ENCODE results near the gene HOXC10. TPM values are rescaled to one million over a fixed set of nuclear protein-coding genes. Genes with fewer than 3 reads are reported as not detected.

The HOXC10 gene
- total RNA-seq, 1 experiment from 2014 or later, result 3.8 TPM

GRCh38 chr12:54010053-54010971, 25.4 kb downstream of the HOXC10 start:
- Histone ChIP-seq H3K36me3 (ENCODE audit: control insufficient read depth in 1 of 2, insufficient read depth in 2 of 2, low read length in 2 of 2) (no peaks in the 10 kb centered on the region), H3K4me3 (replicated peaks in 1 of 2; ENCODE audit: low read depth in 1 of 2, low read length in 2 of 2) (no peak overlapping the region), H3K9me2 (ENCODE audit: insufficient read depth) (no peaks in the 10 kb centered on the region), H3K9ac (ENCODE audit: low read length) (no peak overlapping the region), H3K9me3 (ENCODE audit: control insufficient read depth in 1 of 2, insufficient read depth in 1 of 2, low read depth in 1 of 2, low read length in 2 of 2) (no peaks in the 10 kb centered on the region), H2AFZ (ENCODE audit: low read depth, low read length, poor library complexity, severe bottlenecking) (no peak overlapping the region), H3K27ac (ENCODE audit: low read depth, low read length) (no peak overlapping the region), H3K27me3 (ENCODE audit: insufficient read depth, low read length) (no peaks in the 10 kb centered on the region), H3K4me1 (ENCODE audit: control insufficient read depth in 1 of 2, insufficient read depth in 2 of 2, low read length in 2 of 2) (peaks cover 0 to 12% of the 10 kb centered on the region in 2 experiments; a peak in 2 of 4 replicates), H4K20me1 (ENCODE audit: insufficient read depth) (no peaks in the 10 kb centered on the region), H3K4me2 (ENCODE audit: low read length) (no peak overlapping the region), H3K79me2 (ENCODE audit: insufficient read depth, low read length) (0 out of 2 replicates have a peak, but pooled peaks cover 3% of the 10 kb centered on the region)
- BruUV-seq (replicated peaks), result no TSS peak
- ATAC-seq, result no peak
- ChIA-PET CTCF (interaction anchor here (0.8 kb wide), 1 partner anchor 253 kb away, joined by 3 read pairs; no protein-coding TSS in a partner anchor), POLR2A (no interaction called here), RAD21 (ENCODE audit: low non-redundant PET in 1 of 2, low total read pairs in 2 of 2, uncharacterized antibody in 2 of 2, unreplicated experiment in 2 of 2) (no interaction called here)
- DNase-seq (ENCODE audit: low read depth, low spot score), result no peak
- TF ChIP-seq CEBPB (IDR thresholded peaks at IDR 0.05; ENCODE audit: low read depth) (no peak), YY1 (IDR thresholded peaks at IDR 0.05; ENCODE audit: extremely low read depth, insufficient replicate concordance, low read depth, low read length) (no peak), POLR2AphosphoS5 (IDR thresholded peaks at IDR 0.05; ENCODE audit: low read depth, low read length) (no peak), JUND (IDR thresholded peaks at IDR 0.05) (no peak), CTCF (IDR thresholded peaks at IDR 0.05 in 2 of 3, conservative IDR thresholded peaks at IDR 0.05 in 1 of 3; ENCODE audit: borderline replicate concordance in 1 of 3, insufficient read depth in 1 of 3, low read depth in 2 of 3, low read length in 2 of 3) (no peak)
- intact Hi-C loops (cut with micrococcal nuclease), result no loop called here
